Heart right ventricle (tissue), 16 donors: Measurements from ENCODE around the gene CACNA2D4. TPM values are rescaled to one million over a fixed set of nuclear protein-coding genes. Genes with fewer than 3 reads are reported as not detected.
A peak's percentile ranks its signal among the peaks of the same experiment; 100 is the strongest.

Experiments used
- ATAC-seq, 8 donors: fragments of 200-7000 bp; cut with Tn5 transposase; one replicate each; pipeline ENCODE4 v1.9.1; 2020; ENCODE audit warnings: mild to moderate bottlenecking in 8 of 8, moderate library complexity in 8 of 8, moderate number of reproducible peaks in 1 of 8
- DNase-seq, 2 donors: peaks; one replicate each; pipeline ENCODE4 v3.0.0-alpha.2; 2020
- H3K27ac ChIP-seq, 10 donors: fragments of 200-600 bp; sonication (generic) in 2 of 10; one replicate each; pipeline versions ENCODE4 v1.5.0 to v1.8.0; 2020 to 2022; ENCODE audit warnings: mild to moderate bottlenecking in 3 of 10
- H3K27me3 ChIP-seq, 7 donors: fragments of 200-600 bp; one replicate each; pipeline ENCODE4 v1.8.0; 2021 to 2022; ENCODE audit warnings: mild to moderate bottlenecking in 2 of 7
- H3K36me3 ChIP-seq, 9 donors: fragments of 200-600 bp; sonication (generic) in 1 of 9; one replicate each; pipeline versions ENCODE4 v1.5.0 to v1.8.0; 2020 to 2022; ENCODE audit warnings: mild to moderate bottlenecking in 2 of 9
- H3K4me1 ChIP-seq, 9 donors: fragments of 200-600 bp; sonication (generic) in 1 of 9; one replicate each; pipeline versions ENCODE4 v1.5.0 to v1.8.0; 2020 to 2022; ENCODE audit warnings: mild to moderate bottlenecking in 4 of 9
- H3K4me3 ChIP-seq, 10 donors: fragments of 200-600 bp; sonication (generic) in 2 of 10; one replicate each; pipeline versions ENCODE4 v1.5.0 to v1.8.0; 2020 to 2022; ENCODE audit warnings: mild to moderate bottlenecking in 7 of 10, moderate library complexity in 2 of 10
- H3K9me3 ChIP-seq, 11 donors: fragments of 200-600 bp in 10 of 11; sonication (generic) in 2 of 11; one replicate each; pipeline versions ENCODE4 v1.5.0 to v1.8.0; 2013 to 2022; ENCODE audit warnings: mild to moderate bottlenecking in 2 of 11, control low read depth in 1 of 11, moderate library complexity in 1 of 11
- WGBS, 2 donors: extraction: QIAGEN DNeasy Blood & Tissue Kit; methylation state at CpG; one replicate each; pipeline ENCODE4 v1.1.7; 2013; ENCODE audit warnings: inconsistent platforms in 1 of 2; 5-methylcytosine and 5-hydroxymethylcytosine counted together
- intact Hi-C, 10 donors: fragments of 100-400 bp; cut with DNase I; formaldehyde crosslinking; loops; one replicate each; pipeline versions ENCODE4 v1.11.1 to v1.14.2; 2022
- polyA plus RNA-seq, 2 donors: library from polyadenylated mRNA; stranded (reverse); fragments of 200-250 nt; gene quantifications; one replicate each; pipeline ENCODE4 v1.2.3, GENCODE V29; 2013
- total RNA-seq, 10 donors: library from RNA; stranded (reverse); fragmentation: NEBNext Ultra II Directional in 3 of 10; extraction: Animal tissue kit (Norgen Biotek cat#: 25700) in 3 of 10; gene quantifications; one replicate each; pipeline versions ENCODE4 v1.2.1 to v1.2.4, GENCODE V29; 2021 to 2023
- TF ChIP-seq, protein P1 (sequence below), 9 donors: fragments of 200-600 bp; sonication (generic) in 2 of 9; IDR thresholded peaks; one replicate each; pipeline versions ENCODE4 v1.5.0 to v1.8.0; 2021 to 2022; ENCODE audit warnings: antibody characterized with exemption in 9 of 9, mild to moderate bottlenecking in 5 of 9, moderate library complexity in 1 of 9
- donor health status: Arrhythmogenic right ventricular cardiomyopathy.
- donor health status: ischemic (EF 13 %, LVEDD 7.1; RV severe dilation, severe dysfunction).
- donor health status: healthy with polysubstance abuse.
- donor health status: DM: no; HTN: yes; CAD: no.
- donor health status: DM: no; HTN: no; CAD: no.
- donor health status: ischemic (EF 25% LVEDD 6.9; RV normal size, moderate dysfunction).
- donor health status: ischemic (EF 25% LVEDD 5.7; RV mildly dilated, moderate dysfunction).
- donor health status: healthy.
- donor health status: DM: yes; HTN: yes; CAD: no.
- donor health status: Ischemic cardiomyopathy.
- donor health status: ischemic (EF 35%, LVEDD 5.7; RV mildly dilated, moderate dysfunction).
- donor health status: nonischemic (EF 11% LVEDD 7.7; RV severe dilation, severe dysfunction).
- donor health status: DM: yes; HTN: yes; CAD: no.
- donor health status: PGD.
- donor health status: ischemic (EF 29% LVEDD 5.4; RV normal size, mild dysfunction).
- donor health status: nonischemic (EF 23%, LVEDD 6.1; RV moderate dilation, normal function).

The CACNA2D4 gene
- total and polyA plus RNA-seq, 12 donors: 0.19 to 6.2 (median 0.95) TPM

DNA sequence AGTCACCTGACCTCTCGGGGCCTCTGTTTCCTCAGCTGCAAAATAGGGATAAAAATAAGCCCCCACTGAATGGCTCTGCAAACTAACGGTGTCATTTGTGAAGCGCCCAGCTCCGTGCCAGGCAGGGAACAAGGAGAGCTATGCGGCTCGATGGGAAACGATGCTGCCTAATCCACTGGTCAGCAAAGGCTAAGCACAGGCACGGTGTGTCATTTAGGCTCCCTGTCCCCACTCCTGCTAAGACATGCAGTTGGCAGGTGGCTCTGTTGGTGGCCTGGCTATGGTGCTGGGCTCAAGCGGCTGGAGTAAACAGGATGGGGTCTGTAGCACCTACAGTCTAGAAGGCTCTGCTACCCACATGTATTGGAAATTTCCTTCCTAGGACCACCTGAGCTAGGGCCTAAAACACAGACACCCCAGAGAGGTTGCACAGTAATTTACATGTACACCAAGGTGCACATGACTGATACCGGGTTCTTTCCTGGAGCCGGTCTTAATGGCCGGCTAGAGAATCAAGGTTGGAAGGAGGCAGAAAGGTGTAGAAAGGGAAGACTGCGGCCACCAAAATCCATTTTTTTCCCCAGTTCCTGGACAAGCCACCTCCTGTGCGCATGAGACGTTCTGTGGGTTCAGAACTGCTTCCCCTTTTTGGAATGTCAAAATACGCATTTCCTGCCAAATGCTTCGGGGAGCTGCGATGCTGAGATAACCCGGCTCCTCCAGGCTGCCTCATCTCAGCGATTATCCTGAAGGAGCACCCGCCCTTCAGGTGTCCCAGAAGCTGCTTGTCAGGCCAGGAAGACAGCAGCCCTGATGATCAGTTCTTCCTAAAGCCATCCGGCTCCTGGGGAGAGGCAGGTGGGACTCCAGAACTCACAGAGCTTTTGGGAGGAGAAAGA, 1.0 kb downstream of the CACNA2D4 start:
- Histone ChIP-seq H3K9me3 (no peaks in the 10 kb centered on the region), H3K4me3 (peak overlapping the region in 8 of 10 donors; percentile 2 to 59 (median 26)), H3K27ac (peak overlapping the region in 6 of 10 donors; percentile 43 to 94 (median 62)), H3K4me1 (peaks cover 5 to 34% (median 15%) of the 10 kb centered on the region in 9 donors), H3K27me3 (peaks cover 0 to 8% (median 0%) of the 10 kb centered on the region in 7 donors), H3K36me3 (no peaks in the 10 kb centered on the region)
- ATAC-seq (peak in 4 of 8 donors; percentile 4 to 49 (median 28)), DNase-seq (no peak)
- intact Hi-C loops: loop anchor here in 1 of 10 donors (5.0 kb wide), 1 partner anchor 90 kb away; no protein-coding TSS in a partner anchor
- TF ChIP-seq, protein P1, sequence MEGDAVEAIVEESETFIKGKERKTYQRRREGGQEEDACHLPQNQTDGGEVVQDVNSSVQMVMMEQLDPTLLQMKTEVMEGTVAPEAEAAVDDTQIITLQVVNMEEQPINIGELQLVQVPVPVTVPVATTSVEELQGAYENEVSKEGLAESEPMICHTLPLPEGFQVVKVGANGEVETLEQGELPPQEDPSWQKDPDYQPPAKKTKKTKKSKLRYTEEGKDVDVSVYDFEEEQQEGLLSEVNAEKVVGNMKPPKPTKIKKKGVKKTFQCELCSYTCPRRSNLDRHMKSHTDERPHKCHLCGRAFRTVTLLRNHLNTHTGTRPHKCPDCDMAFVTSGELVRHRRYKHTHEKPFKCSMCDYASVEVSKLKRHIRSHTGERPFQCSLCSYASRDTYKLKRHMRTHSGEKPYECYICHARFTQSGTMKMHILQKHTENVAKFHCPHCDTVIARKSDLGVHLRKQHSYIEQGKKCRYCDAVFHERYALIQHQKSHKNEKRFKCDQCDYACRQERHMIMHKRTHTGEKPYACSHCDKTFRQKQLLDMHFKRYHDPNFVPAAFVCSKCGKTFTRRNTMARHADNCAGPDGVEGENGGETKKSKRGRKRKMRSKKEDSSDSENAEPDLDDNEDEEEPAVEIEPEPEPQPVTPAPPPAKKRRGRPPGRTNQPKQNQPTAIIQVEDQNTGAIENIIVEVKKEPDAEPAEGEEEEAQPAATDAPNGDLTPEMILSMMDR (IDR thresholded peaks at IDR 0.05): no peak
- WGBS, 2 donors: 59 to 60% methylated on average over 22 of the region's 22 CpGs

DNA sequence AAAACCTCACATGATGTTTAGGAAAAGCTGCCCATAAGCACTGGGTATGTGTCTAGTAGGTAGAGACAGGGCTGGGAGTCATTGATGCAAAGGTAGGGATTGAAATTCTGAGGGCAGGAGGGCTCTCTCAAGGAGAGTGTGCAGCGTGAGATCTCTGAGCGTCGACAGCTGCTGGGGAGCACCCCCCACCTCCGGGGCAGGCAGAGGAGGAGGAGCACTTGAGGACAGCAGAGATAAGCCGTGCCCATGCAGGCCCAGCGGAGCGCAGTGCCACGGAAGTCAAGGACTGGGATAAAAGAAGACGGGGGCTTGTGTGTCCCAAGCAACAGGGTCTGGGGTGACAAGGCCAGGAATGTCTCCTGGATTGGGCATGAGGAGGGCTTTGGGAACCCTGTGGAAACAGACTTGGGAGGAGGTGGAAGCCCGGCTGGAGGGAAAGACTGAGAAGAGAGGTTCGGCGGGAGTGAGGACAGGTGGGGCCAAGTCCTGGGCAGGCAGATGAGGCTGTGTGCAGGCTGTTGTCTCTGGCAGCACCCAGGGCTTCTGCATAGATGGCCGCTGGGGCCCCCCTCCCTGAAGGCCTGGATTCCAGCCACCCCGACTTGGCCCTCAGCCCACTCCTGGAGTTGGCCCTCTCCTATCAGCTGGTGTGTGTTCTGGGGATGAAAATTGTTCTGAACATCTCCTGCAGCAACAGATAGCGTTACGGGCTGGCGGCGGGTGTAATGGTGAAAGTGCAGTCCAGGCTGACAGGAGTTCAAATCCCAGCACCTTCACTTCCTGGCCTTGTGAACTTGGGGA, 1.9 kb downstream of the CACNA2D4 start:
- WGBS, 2 donors: 24% methylated on average over 18 of the region's 18 CpGs
- H3K4me1 ChIP-seq: peaks cover 5 to 30% (median 15%) of the 10 kb centered on the region in 9 donors
- no peak overlapping the region for H3K27ac ChIP-seq
- H3K36me3 ChIP-seq: no peaks in the 10 kb centered on the region
- no peaks in the 10 kb centered on the region for H3K9me3 ChIP-seq
- H3K4me3 ChIP-seq: no peak overlapping the region
- DNase-seq: peak; percentile 73 to 76
- TF ChIP-seq, protein P1 (IDR thresholded peaks at IDR 0.05): no peak
- H3K27me3 ChIP-seq: peaks cover 0 to 4% (median 0%) of the 10 kb centered on the region in 7 donors
- ATAC-seq: peak; percentile 49 to 90 (median 78)
- intact Hi-C loops: loop anchor here in 1 of 10 donors (5.0 kb wide), 1 partner anchor 89 kb away; no protein-coding TSS in a partner anchor

DNA sequence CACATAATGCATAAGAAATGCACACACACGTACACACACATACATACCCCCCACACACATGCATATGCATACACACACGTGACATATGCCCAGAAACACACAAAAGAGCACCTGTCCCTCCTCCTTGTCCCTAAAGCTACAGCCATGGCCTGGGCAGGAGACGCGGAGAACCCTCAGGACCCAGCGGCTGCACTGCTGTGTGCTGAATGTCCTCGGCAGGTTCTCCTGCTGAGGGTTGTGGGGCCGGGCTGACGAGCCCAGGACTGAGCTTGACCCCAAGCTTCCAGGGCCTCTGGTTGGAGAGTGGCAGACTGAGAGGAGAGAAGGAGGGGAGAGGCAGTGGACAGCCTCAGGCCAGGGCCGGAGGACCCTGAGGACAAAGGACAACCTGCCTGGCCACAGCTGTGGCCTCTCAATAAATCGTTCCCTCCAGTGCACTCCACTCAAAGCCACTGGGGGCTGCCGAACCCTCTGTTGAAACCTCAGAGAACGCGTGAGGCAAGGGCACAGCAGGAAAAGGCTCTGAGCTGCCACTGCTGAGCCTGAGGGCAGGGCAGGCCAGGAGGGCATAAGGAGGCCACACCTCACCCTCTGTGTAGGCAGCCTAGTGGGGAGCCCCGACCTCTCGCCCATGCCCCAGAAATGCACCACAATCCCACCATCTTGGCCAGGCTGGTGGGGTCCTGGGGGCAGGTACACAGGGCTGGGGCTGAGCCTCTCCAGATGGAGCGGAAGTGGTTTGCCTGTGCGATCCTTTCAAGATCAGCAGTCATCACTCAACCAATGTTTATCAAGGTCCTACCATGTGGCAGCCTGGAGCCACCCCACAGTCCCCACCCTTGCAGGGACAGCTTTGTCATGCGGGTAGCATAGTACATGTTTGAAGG, 3.1 kb downstream of the CACNA2D4 start:
- DNase-seq (no peak), ATAC-seq (peak in 1 of 8 donors; percentile 8)
- Histone ChIP-seq H3K4me3 (no peak overlapping the region), H3K27me3 (peaks cover 0 to 4% (median 0%) of the 10 kb centered on the region in 7 donors), H3K27ac (no peak overlapping the region), H3K36me3 (no peaks in the 10 kb centered on the region), H3K9me3 (no peaks in the 10 kb centered on the region), H3K4me1 (peaks cover 5 to 21% (median 15%) of the 10 kb centered on the region in 9 donors)
- WGBS, 2 donors: 82 to 83% methylated on average over 18 of the region's 18 CpGs
- intact Hi-C loops: loop anchor here in 1 of 10 donors (5.0 kb wide), 1 partner anchor 88 kb away; no protein-coding TSS in a partner anchor
- TF ChIP-seq, protein P1 (IDR thresholded peaks at IDR 0.05): no peak
